ENCODE measurements around the gene ITGB5.

ITGB5 gene

DNA sequence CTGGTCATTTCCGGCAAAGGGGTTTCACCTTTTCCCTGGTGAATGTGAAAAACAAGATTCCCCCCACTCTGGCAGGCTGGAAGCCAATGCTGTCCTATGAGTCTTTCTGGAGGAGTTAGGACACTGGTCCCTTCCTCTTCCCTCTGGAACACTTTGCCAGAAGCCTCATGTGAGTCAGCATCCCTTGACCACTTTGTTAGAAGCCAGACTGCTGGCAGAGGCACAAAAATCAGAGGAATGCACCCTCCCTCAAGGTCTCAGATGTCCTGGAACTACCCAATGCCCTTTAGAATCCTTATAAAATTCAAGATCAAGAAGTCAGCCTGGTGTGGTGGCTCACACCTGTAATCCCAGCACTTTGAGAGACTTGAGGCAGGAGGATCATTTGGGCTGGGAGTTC, 26.6 kb downstream of the ITGB5 start:
- FAIRE-seq: no peak

- no peak for FAIRE-seq
These were observed 28.1 kb downstream of the ITGB5 start for GRCh38 chr3:124859025-124859424.

DNA sequence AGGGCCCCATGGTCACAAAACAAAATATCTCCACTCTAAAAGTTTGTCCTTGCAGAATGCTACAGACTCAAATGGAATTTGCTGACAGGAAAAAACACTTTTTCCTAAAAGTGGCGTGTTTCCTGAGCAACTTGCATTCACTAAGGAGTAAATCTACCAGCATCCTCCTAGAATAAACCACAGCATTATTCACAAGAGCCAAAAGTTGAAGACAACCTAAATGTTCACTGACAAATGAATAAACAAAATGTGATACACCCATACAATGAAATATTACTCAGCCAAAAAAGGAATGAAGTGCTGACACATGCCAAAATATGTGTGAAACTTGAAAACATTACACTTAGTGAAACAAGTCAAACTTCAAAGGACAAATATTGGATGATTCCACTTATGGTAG, 28.9 kb downstream of the ITGB5 start:
- no peak for FAIRE-seq

DNA sequence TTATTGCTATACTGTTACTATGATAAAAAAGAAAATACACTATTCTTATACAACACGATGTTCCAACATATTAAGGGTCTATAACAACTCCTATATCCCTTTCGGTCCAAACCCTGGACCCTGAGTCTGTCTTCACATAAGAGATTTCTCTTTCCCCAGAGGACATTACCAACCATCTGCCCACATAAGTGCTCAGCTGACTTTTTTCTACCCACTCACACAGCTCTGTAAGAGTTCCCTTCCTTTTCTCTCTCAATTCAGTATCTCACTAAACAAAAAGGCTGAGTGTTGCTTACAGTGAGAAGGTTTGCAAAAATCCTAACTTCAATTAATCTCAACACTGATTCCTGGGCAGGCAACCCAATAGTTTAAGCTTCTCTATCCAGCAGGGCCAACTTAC, 30.5 kb downstream of the ITGB5 start:
- FAIRE-seq: no peak

DNA sequence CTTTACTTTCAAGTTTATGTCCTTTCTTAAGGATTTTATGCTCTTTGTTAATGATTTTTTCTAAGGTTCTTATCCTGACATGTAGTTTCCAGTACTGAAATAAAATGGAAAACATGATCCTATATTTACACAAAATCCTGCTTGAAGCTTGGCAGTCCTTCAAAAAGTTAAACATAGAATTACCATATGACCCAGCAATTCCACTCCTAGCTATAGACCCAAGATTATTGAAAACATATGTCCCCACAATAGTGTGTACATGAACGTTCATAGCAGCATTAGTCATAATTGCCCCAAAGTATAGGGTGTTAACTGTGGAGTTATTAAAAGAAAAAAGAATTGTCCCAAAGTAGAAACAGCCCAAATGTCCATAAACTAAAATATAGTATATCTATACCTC, 33.2 kb downstream of the ITGB5 start:
- no peak for FAIRE-seq

DNA sequence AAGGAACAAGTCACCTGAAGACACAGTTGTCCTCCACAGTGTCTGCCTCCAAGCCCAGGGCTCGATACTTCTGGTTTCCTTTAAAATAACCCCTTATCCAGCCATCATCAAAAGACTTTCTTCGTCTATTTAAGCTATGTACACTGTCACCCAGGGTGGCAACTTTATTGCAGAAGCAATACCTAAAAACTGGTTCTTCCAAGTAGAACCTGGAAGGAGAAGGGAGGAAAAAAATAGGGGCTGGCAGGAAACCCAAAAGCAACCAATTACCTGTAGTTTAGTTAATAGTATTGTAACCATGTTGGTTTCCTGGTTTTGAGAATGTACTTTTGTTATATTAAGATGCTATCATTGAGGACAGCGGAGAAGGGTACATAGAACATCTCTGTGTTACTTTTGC, 33.7 kb downstream of the ITGB5 start:
- no peak for FAIRE-seq

DNA sequence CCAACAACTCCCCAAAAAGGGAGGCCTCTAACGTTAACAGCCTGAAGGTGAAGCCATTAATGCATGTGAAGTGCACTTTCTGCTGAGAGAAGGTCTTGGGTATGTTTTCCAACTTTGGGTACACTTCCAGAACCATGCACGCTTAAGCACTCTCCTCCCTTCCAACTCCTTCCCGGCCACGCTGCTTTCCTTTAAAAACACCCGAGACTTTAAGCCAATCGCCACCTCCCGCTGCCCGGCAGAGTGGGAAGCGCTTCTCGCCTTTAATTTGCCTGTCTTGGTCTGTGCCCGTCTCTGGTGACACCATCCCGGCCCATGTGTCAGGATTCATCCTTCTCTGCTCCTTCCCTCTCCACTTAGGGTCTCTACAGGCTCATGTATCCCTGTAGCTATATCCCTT, 35.3 kb downstream of the ITGB5 start:
- FAIRE-seq: no peak

GRCh38 chr3:124851136-124851535, 36.0 kb downstream of the ITGB5 start:
- FAIRE-seq: no peak

DNA sequence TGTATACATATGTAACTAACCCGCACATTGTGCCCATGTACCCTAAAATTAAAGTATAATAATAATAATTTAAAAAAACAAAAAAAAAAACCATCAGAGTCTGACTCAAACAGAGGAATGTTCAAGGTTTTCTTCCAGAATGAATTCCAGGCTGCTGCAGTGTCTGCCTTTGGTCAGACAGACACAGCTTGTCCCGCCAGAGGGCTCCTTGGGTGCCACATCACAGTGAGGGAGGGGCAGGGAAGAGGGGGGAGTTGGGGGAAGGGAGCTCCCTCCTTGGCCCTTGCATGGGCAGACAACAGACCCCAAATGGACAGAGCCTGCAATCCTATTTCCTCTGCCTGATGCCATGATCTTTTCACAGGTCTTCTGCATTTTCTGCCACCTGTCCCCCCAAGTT, 36.5 kb downstream of the ITGB5 start:
- no peak for FAIRE-seq

GRCh38 chr3:124850212-124850611, 37.0 kb downstream of the ITGB5 start:
- FAIRE-seq: no peak

DNA sequence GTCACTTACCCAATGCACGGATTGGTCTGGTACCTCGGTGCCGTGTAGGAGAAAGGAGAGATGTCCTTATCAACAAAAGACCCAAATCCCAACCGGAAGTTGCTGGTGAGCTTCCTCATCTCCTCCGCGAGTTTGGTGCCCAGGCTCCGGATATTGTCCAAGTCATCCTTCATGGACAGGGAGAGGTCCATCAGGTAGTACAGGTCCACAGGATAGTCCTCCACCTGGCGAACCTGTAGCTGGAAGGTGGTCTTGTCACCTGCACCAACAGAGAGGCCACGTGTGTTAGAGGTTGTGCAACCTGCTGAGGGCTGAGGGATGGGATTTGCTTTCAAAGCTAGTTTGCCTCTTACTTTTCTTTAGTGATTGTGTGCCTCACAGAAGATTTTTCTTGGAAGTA, 38.9 kb downstream of the ITGB5 start:
- FAIRE-seq: no peak

- no peak for FAIRE-seq
These were observed 39.3 kb downstream of the ITGB5 start for GRCh38 chr3:124847863-124848262.

GRCh38 chr3:124847051-124847450, 40.1 kb downstream of the ITGB5 start:
- no peak for FAIRE-seq

DNA sequence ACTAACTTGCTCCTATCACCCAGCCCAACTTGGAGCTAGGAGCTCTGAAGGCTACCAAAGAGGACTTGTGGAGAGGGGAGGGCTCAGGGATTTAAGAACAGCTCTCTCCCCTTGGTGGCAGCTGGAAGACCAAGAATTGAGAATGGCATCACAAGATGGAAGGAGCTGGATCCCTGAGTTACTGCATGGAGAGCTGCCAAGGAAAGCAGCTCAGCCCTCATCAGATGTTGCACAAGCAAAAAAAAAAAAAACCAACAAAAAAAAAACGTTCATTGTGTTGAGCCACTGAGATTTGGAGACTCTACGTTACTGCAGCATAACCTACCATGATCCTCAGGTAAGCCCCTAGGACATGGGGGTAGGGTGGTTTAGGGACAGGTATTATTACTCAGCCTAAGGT, 41.0 kb downstream of the ITGB5 start:
- no peak for FAIRE-seq

GRCh38 chr3:124845406-124845805, 41.8 kb downstream of the ITGB5 start:
- no peak for FAIRE-seq

DNA sequence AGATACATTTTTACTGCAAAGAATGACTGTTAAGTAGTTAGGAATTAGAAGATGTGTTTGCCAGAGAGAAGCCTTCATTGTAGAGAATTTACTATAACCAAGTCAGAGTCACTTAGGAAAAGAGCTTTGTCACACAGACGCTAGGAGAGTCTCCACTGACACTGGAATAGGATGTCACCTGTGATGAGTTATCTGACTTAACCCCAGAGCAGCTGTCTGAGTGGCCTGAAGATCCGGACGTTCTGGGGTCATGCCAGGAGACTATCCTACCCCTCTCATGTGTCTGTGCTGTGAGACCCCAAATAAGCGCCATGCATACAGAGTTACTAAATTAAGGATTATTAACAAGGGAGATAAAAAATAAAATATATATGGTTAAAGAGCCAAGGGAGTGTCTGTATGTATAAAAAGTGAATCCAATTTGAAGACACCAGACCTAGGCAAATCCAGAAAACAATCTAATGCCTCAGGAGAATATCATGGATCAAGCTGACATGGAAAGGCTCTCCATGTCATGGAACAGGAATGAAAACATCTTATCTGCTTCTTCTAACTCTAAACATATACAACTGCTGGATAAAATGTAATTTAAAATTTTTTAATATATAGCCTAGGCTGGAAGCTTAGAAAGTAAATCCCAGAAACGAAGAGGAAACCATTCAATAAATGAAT, 43.5 kb downstream of the ITGB5 start:
- no peak for FAIRE-seq

DNA sequence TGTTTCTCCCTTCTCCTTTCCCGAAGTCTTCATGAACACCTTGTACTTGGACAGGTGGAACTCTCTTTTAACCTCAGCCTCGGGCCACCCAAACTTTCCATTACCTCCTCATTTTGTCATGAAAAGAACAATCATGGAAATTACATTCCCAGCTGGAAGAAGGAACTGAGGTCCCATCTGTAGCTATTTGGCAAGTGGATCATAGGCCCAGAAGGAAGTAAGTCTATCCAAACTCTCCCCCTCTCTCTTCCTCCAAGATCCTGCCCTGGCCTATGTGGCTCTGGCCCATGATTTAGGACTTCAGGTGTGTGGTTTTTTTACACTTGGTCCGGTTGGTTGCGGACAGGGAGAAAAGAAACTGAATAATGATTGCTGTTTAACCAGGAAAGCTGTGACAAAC, 44.1 kb downstream of the ITGB5 start:
- no peak for FAIRE-seq

- no peak for FAIRE-seq
These were observed 45.6 kb downstream of the ITGB5 start for GRCh38 chr3:124841517-124841916.

DNA sequence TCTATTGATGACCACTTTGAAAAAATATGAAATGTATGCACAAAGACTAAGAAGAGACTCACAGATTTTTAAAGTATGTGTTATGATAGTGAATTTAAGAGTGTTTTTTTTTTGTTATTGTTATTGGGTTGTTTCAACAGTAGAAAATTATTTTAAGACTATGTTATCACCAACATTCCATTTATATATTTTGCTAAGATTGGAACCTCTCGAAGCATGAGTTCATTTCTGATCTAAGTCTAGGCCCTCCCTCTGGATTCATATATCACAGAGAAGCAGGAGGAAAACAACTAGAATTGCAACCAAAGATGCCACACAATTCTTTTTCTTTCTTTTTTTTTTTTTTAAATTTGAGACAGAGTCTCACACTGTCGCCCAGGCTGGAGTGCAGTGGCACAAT, 46.8 kb downstream of the ITGB5 start:
- FAIRE-seq: no peak

GRCh38 chr3:124839896-124840295, 47.3 kb downstream of the ITGB5 start:
- FAIRE-seq: no peak

- no peak for FAIRE-seq
These were observed 48.2 kb downstream of the ITGB5 start for GRCh38 chr3:124838963-124839362.

DNA sequence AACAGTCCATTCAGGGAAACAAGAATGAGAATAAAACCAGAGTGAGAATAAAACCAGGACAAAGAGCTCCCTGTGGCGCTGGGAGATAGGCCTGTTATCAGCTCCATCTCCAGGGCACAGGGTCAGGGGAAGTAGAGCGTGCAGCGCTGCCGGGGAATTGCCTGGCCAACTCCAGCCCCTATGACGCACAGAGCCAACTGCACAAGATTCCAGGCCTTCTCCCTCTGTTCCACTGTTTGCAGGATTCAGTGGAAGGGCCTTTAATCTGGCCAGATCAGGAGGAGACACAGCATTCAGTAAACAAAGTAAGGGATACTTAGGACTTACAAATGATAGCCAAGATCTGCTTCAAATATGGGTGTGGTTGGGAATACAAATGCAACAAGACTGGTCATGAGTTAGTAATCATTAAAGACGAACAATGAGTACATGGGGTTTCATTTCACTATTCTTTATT, 49.4 kb downstream of the ITGB5 start:
- no peak for FAIRE-seq

GRCh38 chr3:124837065-124837464, 50.1 kb downstream of the ITGB5 start:
- FAIRE-seq: no peak

DNA sequence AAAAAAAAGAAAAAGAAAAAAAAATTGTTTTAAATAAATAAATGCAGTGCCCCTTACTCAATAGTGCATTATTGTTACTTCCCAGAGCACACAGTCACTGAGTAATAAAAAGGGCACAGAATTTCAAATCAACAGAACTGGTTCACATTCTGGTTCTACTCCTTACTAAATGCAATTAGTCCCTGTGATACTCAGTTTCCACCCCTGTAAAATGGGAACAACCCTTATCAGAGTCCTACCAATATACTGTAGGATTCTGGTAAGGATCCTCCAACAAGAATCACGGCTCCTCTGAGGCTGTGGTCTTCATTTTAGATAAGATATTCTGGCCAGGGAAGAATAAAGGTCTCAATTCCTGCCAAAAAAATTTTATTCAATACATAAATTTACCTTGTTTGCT, 50.7 kb downstream of the ITGB5 start:
- FAIRE-seq: no peak

Measured in TTC549 (cell line).